ENCODE data around the gene NAPG.
A peak's percentile ranks its signal among the peaks of the same experiment; 100 is the strongest.

NAPG gene

DNA sequence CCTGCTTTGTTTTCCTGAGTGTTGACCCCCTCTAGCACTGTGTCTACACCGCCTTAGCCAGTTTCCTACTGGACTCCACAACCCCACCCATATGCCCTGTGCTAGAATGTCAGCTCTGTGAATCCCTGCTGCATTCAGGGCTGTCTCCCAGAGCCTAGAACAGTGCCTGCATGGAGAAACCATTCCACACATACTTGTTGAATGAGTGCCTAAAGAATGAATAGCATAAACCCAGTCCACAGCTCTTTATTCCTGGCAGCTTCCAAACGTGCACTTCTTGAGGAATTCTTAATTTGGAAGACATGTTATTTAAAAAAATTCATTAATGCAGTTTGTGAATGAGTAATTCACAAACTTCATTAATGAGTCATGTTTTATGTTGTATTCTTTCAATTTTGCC, 6.5 kb upstream of the NAPG start:
- no peak for DNase-seq (ENCODE audit: low spot score)
- ChIA-PET POLR2A (ENCODE audit: low non-redundant PET) (no interaction called here), CTCF (interaction anchor here (0.6 to 4.0 kb wide), 8 partner anchors 8 to 956 kb away, joined by 3 to 31 read pairs (median 3); no protein-coding TSS in a partner anchor)
- TF ChIP-seq, protein P1, sequence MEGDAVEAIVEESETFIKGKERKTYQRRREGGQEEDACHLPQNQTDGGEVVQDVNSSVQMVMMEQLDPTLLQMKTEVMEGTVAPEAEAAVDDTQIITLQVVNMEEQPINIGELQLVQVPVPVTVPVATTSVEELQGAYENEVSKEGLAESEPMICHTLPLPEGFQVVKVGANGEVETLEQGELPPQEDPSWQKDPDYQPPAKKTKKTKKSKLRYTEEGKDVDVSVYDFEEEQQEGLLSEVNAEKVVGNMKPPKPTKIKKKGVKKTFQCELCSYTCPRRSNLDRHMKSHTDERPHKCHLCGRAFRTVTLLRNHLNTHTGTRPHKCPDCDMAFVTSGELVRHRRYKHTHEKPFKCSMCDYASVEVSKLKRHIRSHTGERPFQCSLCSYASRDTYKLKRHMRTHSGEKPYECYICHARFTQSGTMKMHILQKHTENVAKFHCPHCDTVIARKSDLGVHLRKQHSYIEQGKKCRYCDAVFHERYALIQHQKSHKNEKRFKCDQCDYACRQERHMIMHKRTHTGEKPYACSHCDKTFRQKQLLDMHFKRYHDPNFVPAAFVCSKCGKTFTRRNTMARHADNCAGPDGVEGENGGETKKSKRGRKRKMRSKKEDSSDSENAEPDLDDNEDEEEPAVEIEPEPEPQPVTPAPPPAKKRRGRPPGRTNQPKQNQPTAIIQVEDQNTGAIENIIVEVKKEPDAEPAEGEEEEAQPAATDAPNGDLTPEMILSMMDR (conservative IDR thresholded peaks at IDR 0.05; ENCODE audit: low read depth), result no peak
- no peak overlapping the region for H3K27ac ChIP-seq

DNA sequence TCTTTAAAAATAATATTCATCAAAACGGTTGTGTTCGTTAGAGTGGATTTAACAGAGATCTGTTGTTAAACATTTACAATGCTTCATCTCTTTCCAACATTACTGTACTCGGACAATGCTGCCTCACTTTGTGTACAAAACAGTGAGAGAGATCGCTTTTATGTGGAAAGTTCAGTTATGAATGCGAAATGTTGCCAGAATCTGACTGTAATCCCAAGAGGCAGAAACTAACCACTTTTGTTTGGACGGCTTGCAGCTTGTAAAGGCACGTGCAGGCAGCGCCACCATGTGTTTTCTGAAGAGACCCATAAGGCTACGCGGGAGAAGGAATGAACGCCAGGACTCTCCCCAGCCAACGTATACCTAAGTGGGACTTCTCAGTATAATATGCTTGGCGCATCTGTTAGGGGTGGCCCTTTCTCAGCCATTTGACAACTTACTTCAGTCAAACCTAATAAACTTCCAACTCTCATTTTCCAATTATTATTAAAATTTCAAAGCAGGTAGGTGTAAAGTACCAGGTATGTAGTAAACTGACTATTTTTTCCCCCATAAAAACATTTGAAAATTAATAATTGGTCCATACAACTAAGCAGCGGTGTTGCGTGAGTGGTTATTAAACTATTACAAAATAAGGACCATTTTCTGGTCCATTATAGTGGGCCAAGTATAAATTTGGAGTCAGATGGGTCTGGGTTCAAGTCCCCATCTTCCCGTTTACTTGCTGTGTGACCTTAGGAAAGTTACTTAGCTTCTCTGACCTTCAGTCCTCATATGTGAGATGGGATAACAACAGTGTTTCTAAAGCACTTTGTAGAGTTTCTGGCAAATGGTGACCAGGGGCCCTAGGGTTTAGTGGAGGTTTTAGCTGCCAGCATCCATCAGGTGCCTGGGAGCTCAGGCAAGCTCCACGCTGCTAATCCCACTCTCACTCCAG, 5.6 kb upstream of the NAPG start:
- peak; percentile 76 for DNase-seq (ENCODE audit: low spot score)
- POLR2A ChIA-PET (ENCODE audit: low non-redundant PET), result no interaction called here
- CTCF ChIA-PET, result interaction anchor here (0.6 to 4.0 kb wide), 11 partner anchors 9 to 549 kb away, joined by 3 to 31 read pairs (median 3); no protein-coding TSS in a partner anchor
- TF ChIP-seq, protein P1 (conservative IDR thresholded peaks at IDR 0.05; ENCODE audit: low read depth), result peak; percentile 93
- H3K27ac ChIP-seq, result no peak overlapping the region

DNA sequence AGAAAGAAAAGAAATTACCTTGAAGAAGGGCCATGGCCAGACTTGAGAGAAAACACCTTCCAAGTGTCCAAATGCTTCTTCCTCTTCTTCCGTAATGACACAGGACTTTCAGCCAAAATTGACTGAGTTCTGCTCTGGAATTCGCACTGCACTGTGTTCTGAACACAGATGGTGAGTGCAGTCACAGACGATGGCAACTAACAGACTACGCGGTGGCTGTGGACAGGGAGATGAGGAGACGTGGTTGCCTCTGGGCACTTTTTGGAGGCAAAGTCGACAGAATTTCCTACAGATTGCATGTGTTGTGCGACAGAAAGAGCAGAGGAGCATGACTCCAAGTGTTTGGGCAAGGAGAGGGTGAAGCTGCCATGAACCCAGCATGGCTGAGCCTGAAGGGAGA, 4.3 kb upstream of the NAPG start:
- DNase-seq (ENCODE audit: low spot score), result no peak
- ChIA-PET CTCF (no interaction called here), POLR2A (ENCODE audit: low non-redundant PET) (no interaction called here)
- TF ChIP-seq, protein P1 (conservative IDR thresholded peaks at IDR 0.05; ENCODE audit: low read depth), result no peak
- no peak overlapping the region for H3K27ac ChIP-seq

DNA sequence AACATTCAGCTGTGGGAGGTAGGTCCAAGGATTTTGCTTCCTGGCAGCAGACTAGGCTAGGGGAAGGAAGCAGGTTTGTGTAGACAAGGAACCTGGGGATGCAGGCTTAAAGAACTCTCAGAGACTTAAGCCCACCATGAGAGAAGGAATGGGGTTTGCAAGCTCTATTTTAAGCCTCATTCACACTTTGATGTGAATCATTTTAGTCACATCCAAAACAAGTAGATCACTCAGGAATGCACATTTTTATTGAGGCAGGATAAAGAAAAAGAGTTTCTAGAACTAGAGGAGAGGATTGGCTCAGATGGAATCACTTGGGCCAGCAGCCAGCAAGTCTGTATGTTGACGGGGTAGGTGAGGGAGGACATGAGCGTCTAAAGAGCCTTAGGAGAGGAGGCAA, 3.3 kb upstream of the NAPG start:
- DNase-seq (ENCODE audit: low spot score), result no peak
- no peak overlapping the region for H3K27ac ChIP-seq
- ChIA-PET CTCF (interaction anchor here (1.2 kb wide), 2 partner anchors 540 to 551 kb away, joined by 3 to 6 read pairs; no protein-coding TSS in a partner anchor), POLR2A (ENCODE audit: low non-redundant PET) (no interaction called here)
- TF ChIP-seq, protein P1 (conservative IDR thresholded peaks at IDR 0.05; ENCODE audit: low read depth), result no peak

DNA sequence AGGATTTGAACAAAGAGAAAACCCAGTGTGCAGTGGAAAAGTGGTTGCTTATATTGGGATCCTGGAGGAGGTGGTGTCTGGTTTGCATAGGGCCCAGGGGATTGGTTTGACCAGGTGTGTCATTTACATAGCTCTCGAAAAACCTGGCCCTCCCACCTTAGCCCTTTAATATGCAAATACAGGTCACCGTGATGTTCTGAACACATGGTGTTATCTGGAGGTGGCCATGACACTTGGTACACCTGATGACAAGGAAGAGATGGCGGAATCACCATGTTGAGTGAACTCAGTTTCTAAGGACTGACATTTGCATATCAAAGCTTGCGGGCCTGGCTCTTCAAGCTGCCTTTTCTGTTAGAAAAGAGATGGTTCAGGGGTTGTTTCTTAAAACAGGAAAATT, 2.3 kb upstream of the NAPG start:
- ChIA-PET CTCF (interaction anchor here (1.2 kb wide), 1 partner anchor 552 kb away, joined by 3 read pairs; no protein-coding TSS in a partner anchor), POLR2A (ENCODE audit: low non-redundant PET) (no interaction called here)
- DNase-seq (ENCODE audit: low spot score), result no peak
- TF ChIP-seq, protein P1 (conservative IDR thresholded peaks at IDR 0.05; ENCODE audit: low read depth), result no peak
- H3K27ac ChIP-seq, result no peak overlapping the region

DNA sequence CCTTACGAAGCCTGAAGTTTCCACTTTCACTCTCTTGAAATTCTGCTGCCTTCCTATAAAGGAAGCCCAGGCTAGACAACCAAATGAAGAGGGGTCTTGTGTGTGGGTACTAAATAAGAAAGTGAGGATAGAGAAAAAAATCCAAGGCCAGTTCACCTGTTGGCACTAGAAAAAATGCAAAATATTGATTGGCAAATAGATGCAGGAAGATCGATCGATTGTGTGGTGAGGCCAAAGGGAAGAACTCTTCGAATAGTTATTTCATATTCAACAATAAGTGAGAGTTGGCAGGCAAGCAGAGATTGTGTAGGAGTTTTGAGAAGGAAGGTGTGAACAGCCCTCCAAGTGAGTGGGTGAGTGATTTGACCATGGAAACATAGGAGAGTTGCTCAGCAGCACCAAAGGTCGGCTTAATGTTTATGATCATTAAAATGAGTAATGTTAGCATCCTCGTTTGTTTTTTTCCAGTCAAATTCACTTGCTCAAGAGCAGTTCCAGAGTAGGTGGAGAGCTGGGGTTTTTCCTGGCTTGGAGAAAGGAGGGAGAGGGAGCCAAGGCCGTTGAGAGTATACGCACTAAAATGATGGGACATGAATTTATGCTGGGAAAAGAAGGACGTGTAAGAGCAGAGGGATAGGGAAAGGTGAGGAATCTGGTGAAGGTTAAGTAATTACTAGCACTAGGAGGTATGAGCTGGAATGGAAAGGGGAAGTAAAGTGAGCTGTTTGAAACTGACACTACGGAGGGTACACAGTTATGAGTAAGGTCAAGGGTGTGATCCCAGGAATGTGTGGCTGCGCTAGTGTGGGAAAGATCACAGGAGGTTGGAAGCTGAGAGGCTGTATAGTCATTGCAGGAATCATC, 1.1 kb upstream of the NAPG start:
- DNase-seq (ENCODE audit: low spot score), result no peak
- H3K27ac ChIP-seq, result no peak overlapping the region
- ChIA-PET POLR2A (ENCODE audit: low non-redundant PET) (no interaction called here), CTCF (no interaction called here)
- TF ChIP-seq, protein P1 (conservative IDR thresholded peaks at IDR 0.05; ENCODE audit: low read depth), result no peak

All from RWPE1 (cell line).